Stimulated activated CD4-positive, alpha-beta T cell treated with anti-CD3 and anti-CD28 coated beads, TNF-alpha, amount 100 ng/mL, for 4 hours (primary cell): ENCODE data around the gene PUS7.
"Not testable (repeated sequence)": the region's sequence is repeated elsewhere in the genome, so short reads cannot be mapped to it uniquely, and the experiment has no call there.

Experiments used
- DNase-seq, 3 experiments: peaks; one replicate each; pipeline ENCODE4 v3.0.0-alpha.2; 2020; ENCODE audit warnings: low read depth in 3 of 3

PUS7 gene

GRCh38 chr7:105497016-105497415, 25.1 kb downstream of the PUS7 start:
- DNase-seq: no peak

DNA sequence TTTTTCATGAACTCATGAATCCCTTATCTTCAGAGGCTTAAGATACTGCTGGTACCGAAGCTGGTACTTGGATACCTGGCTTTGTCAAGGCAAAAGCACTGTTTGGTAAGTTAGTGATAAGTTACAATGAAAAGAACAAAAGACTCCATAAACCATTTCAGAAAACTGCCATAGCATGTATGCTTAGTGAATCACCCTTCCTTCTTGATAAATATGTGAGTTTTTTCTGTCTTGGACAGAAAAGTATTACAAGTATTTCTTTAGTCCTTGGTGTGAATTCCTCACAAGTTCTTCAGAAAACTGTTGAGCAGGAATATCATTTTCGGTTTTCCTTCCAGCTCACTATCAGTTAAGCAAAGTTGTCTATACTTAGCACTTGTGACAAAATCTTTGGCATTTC, 25.6 kb downstream of the PUS7 start:
- no peak for DNase-seq

- no peak for DNase-seq
These were observed 28.2 kb downstream of the PUS7 start for GRCh38 chr7:105493923-105494315.

DNA sequence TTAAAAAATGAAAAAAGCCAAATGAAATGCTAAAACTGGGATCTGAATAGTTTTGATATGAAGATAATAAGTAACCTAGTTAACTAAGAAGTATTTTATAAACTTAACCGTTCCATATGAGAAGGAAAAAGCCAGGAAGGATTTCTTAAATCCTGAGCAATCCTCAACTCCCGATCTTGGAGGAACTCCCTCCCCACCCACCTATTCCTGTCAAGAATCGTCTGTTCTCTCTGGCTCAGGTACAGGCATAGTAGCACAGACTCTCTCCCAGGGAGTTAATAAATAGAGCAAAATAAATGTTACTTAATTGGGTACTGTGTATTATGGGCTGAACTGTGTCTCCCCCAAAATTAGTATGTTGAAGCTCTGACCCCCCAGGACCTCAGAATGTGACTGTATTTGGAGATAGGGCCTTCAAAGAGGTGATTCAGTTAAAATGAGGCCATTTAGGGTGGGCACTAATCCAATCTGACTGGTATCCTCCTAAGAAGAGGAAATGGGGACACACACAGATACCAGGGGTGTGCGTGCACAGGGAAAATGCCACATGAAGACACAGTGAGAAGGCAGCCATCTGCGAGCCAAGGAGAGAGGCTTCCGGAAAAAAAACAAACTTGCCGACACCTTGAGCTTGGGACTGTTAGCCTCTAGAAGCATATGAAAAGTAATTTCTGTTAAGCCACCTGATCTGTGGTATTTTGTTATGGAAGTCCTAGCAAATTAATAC, 28.7 kb downstream of the PUS7 start:
- DNase-seq: no peak

DNA sequence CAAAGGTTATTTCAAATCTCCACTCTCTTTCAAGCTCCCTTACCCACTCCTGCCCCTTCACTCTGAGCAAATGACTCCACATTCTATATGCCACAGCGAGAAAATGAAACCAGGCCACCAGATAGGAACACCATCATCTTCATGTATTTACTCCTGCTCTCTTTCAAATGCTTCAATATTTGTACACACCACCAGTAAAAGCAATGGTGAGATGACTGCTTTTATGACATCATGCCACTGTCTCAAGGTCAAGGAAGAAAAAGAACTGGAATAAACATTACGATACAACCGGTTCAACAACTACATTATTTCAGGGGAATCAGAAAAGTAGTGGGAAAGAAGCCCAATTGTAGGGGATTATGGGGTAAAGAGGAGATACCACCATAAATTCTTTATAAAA, 32.7 kb downstream of the PUS7 start:
- no peak for DNase-seq

- DNase-seq: no peak
These were observed 34.2 kb downstream of the PUS7 start for GRCh38 chr7:105487579-105488571.

DNA sequence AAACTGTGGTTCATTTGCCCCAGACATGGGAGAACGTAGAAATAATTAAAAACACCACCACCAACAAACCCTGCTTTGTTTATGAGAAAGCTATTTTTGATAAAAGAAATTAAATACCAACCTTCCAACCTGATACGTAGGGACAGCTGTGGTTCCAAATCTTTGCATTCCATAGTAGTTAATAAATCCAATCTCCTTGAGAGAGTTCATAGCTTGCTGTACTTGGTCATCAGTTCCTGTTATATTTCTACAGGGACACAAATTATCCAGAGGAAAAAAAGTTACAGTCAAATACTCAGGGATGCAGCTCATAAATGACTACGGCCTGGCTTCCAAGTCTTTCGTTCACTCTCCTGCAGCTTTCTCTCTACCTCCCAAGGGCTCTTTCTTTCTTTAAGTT, 41.1 kb downstream of the PUS7 start:
- no peak for DNase-seq

- DNase-seq: no peak
These were observed 43.5 kb downstream of the PUS7 start for GRCh38 chr7:105478606-105479005.

DNA sequence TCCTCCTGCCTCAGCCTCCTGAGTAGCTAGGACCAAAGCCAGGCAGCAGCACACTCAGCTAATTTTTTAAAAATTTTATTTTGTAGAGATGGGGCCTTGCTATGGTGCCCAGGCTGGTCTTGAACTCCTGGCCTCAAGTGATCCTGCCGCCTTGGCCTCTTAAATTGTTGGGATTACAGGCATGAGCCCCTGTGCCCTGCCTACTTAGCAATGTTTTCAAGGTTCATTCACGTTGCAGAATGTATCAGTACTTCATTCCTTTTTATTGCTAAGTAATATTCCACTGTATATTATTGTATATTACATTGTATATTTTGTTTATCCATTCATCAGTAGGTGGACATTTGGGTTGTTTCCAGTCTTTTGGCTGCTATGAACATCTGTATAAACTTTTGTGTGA, 44.2 kb downstream of the PUS7 start:
- no peak for DNase-seq

- DNase-seq: no peak
These were observed 48.0 kb downstream of the PUS7 start for GRCh38 chr7:105474045-105474444.

- DNase-seq: no peak
These were observed 48.9 kb downstream of the PUS7 start for GRCh38 chr7:105473163-105473562.

- no peak for DNase-seq
These were observed 51.2 kb downstream of the PUS7 start for GRCh38 chr7:105470846-105471245.

DNA sequence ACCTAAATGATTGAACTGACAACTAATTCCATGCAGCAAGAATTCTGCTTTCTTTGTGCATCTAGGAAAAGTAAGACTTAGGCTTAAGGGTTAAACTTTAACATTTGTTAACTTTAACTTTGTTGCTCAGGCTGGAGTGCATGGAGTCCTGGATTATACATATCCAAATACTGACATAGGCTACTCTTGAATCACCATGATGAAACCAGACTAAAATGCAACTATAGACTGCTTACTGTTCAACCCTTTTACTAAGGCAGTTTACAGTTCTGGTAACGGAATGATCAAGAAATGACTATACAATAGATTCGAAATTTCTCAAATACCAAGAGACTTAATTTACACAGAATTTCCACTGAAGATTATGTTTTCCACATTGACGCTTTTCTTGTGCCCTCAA, 52.0 kb downstream of the PUS7 start:
- DNase-seq: no peak

GRCh38 chr7:105462765-105463420, 59.2 kb downstream of the PUS7 start:
- no peak for DNase-seq

DNA sequence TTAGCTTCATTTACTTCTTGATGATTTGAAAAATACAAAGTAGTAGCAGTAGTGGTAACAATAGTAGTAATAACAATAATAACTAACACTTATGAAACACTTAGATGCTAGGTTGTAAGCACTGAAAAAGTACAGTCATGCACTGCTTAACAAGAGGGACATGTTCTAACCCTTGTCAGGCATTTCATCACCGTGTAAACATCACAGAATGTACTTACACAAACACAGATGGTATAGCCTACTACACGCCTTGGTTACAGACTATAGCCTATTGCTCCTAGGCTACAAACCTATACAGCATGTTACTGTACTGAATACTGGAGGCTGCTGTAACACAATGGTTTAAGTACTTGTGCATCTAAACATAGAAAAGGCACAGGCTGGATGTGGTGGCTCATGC, 60.6 kb downstream of the PUS7 start:
- DNase-seq: no peak

DNA sequence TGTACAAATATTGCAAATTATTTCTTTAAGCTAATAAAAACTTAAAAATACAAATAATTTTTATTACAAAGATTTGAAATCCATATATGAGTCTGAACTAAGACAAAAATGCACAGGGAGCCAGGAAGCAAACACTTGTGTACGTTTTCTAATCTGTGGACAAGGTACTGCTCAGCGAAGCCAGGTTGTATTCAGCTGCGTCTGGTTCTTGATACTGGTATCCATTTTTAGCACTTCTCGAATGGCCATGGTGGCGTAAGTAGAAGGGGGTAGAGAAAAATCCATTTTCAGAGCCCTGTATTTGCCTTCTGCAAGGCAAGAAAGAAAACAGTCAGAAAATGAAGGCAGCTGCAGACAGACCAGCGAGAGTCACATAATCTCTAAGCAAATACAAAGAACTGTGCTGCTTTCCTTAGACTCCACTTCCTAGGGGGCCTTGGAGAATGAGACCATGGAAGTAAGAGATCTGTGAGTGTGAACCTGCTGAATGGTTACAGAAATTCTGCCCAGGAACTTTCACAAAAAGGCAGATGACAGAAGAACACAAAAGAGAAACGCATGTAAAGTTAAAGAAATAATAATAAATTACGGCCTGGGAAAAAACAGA, 64.3 kb downstream of the PUS7 start:
- DNase-seq: no peak

DNA sequence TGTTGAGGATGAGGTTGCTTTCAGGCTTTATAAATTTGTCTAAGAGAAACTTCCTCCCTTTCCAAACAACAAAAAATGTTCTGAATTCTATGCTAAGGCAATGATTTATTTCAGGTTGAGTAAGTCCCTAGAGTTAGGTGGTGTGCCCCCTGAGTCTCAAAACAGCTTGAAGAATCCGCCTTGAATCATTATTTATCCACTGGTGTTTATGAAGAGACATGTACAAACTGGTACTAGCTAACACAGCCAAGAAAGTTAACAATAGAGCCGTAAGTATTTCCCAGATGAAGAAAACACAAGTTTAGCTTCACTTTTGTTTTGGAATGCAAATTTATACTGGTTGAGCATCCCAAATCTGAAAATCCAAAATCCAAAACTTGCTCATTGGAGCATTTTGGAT, 67.2 kb downstream of the PUS7 start:
- DNase-seq: no peak

- no peak for DNase-seq
These were observed 67.8 kb downstream of the PUS7 start for GRCh38 chr7:105454095-105454747.

- DNase-seq: no peak
These were observed 70.0 kb downstream of the PUS7 start for GRCh38 chr7:105452085-105452484.

DNA sequence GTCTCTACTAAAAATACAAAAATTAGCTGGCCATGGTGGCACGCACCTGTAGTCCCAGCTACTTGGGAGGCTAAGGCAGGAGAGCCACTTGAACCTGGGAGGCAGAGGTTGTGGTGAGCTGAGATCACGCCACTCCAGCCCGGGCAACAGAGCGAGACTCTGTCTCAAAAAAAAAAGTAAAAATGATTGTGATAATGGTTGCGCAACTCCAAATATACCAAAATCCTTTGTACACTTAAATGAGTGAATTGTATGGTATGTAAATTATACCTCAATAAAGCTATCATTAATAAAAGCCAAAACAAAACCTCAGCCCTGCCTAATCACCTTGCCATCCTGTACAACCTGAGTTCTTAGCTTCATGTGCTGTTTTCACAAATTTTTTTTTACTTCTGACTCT, 71.2 kb downstream of the PUS7 start:
- DNase-seq: not testable (repeated sequence)

GRCh38 chr7:105450177-105450861, 71.8 kb downstream of the PUS7 start:
- DNase-seq: no peak
